GM10248 (cell line): ENCODE data around the gene GGT6.

Source experiments
- CTCF ChIA-PET: fragments of 300-600 bp; sonication (Branson Sonifier 250); formaldehyde crosslinking; extraction: SDS; loops from one replicate; lab custom pipeline; 2021; ENCODE audit warnings: antibody characterized with exemption; lab: Yijun Ruan, JAX
- POLR2A ChIA-PET: fragments of 350-650 bp; sonication (Branson Sonifier 250); formaldehyde crosslinking; extraction: SDS; loops from one replicate; lab custom pipeline; 2020; ENCODE audit warnings: antibody characterized with exemption; lab: Yijun Ruan, JAX
- DNase-seq: peaks from one replicate; pipeline ENCODE4 v3.0.0; 2012; ENCODE audit errors: extremely low spot score
- TF ChIP-seq, protein P1 (sequence below): IDR thresholded peaks from 2 replicates; pipeline ENCODE4 v1.5.1; 2012; ENCODE audit warnings: mild to moderate bottlenecking, low read depth; ENCODE audit errors: extremely low read depth, missing control alignments, control extremely low read depth

The GGT6 gene

DNA sequence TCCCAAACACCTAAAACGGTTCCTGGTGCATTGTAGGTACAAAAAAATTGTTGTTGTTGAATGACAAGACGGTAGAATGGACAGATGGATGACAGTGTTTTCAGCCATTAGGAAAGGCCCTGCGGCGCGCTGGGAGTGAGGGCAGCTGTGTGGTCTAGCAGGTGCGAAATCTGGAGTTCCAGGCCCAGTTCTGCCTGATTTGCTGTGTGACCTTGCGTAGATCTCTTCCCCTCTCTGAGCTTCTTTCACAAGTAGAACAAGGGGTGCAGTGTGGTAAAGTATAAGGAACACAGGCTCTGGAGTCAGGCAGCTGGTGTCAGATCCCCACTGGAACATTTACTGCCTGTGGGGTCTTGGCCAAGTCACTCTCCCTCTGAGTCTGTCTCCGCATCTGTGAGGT, 36.4 kb downstream of the GGT6 start:
- POLR2A ChIA-PET, result interaction anchor here (0.5 kb wide), 1 partner anchor 100 kb away, joined by 3 read pairs; no protein-coding TSS in a partner anchor
- TF ChIP-seq, protein P1, sequence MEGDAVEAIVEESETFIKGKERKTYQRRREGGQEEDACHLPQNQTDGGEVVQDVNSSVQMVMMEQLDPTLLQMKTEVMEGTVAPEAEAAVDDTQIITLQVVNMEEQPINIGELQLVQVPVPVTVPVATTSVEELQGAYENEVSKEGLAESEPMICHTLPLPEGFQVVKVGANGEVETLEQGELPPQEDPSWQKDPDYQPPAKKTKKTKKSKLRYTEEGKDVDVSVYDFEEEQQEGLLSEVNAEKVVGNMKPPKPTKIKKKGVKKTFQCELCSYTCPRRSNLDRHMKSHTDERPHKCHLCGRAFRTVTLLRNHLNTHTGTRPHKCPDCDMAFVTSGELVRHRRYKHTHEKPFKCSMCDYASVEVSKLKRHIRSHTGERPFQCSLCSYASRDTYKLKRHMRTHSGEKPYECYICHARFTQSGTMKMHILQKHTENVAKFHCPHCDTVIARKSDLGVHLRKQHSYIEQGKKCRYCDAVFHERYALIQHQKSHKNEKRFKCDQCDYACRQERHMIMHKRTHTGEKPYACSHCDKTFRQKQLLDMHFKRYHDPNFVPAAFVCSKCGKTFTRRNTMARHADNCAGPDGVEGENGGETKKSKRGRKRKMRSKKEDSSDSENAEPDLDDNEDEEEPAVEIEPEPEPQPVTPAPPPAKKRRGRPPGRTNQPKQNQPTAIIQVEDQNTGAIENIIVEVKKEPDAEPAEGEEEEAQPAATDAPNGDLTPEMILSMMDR, result no peak
- DNase-seq, result no peak
- CTCF ChIA-PET, result interaction anchor here (0.8 kb wide), 1 partner anchor 43 kb away, joined by 3 read pairs; no protein-coding TSS in a partner anchor

DNA sequence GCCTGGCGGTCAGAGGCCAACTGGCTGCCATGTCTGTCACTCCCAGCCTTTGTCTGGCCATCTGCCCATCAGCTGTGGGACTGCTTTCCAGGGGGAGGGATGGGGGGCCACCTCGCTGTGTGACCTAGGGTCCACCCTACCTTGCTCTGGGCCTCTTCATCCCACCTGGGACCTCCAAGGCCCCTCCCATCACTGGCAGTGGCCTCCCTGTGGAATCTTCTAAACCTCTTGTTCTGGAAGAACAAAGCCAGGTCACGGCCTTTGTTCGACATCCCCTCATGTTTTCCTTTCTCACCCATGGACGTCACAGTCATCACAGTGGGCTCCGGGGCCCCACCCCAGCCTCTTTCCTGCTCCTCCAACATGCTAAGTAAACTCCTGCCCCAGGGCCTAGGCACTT, 37.7 kb downstream of the GGT6 start:
- POLR2A ChIA-PET, result no interaction called here

DNA sequence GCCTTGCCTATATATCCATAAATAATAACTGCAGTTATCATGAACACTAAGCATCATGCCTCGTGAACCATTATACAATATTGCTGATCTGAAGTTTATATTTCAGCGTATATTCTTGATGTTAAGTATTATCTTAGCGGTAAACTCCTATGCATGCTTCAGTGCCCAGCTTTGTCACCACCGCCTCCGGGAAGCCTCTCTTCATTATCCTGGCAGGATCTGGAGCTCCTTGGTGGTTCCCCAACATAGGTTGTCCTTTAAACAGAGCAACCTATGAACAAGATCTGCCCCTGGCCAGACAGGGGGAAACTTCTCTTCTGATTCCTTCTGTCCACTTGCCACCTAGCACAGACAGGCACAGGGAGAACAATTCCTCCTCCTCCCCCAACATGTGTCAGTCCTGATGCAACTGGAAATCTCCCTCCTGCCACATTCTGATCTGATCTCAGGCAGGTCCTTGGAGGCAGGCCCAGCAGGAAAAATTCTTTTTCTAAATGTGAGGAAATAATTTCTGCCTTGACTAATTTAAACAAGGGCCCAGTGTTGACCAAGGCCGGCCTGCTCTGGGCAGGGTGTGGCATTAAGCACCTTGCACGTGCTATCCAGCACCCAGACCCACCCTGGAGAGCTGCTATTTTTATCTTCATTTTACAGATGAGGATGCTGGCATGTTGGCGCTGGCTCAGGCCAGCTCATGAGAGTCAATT, 39.3 kb downstream of the GGT6 start:
- ChIA-PET POLR2A (no interaction called here), CTCF (no interaction called here)
- DNase-seq, result no peak
- TF ChIP-seq, protein P1, result no peak

More for the DNA sequence above, 37.7 kb downstream of the GGT6 start:
- TF ChIP-seq, protein P1, result no peak
- CTCF ChIA-PET, result no interaction called here
- no peak for DNase-seq

DNA sequence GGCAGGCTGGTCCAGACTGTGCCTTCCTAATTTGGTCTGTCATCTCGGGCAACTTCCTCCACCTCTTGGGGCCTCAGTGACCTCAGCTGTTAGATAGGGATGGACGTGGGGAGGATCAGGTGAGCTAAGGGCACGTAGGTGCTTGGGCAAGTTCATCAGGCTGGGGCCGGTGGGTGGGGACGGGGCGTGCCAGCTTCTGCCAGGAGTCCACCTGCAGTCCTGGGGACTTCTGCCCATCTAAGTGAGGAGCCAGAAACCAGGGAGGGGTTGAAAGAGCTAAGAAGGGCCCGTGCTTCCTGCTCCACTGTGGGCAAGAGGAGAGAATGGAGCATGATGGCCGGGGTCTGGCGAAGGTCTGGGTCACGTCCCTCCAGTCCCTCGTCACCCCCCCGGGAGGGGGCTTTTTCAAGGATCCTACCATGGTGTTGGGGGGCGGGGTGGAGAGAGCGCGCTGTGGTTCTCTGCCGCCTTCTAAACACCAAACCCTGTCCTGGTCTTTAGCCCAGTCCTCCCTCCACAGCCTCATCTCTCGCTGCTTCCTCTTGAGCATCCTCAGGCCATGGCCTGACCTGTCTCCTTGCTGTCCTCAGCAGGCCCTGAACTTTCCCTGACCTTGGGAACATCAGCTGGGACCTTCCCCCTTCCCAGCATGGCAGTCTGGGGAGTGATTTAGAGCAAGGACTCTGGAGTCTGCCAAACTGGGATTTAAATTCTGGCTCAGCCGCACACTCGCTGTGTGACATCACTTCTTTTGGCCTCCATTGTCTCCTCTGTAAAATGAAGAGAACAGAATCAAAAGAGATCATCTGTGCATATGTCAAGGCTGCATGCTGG, 40.1 kb downstream of the GGT6 start:
- ChIA-PET CTCF (interaction anchor here (2.6 kb wide), 1 partner anchor 47 kb away, joined by 8 read pairs; no protein-coding TSS in a partner anchor), POLR2A (no interaction called here)
- no peak for DNase-seq
- TF ChIP-seq, protein P1, result no peak

- ChIA-PET POLR2A (no interaction called here), CTCF (interaction anchor here (2.6 kb wide), 1 partner anchor 48 kb away, joined by 8 read pairs; no protein-coding TSS in a partner anchor)
- TF ChIP-seq, protein P1, result no peak
- no peak for DNase-seq
Measured at GRCh38 chr17:4519361-4519788, 41.0 kb downstream of the GGT6 start.

DNA sequence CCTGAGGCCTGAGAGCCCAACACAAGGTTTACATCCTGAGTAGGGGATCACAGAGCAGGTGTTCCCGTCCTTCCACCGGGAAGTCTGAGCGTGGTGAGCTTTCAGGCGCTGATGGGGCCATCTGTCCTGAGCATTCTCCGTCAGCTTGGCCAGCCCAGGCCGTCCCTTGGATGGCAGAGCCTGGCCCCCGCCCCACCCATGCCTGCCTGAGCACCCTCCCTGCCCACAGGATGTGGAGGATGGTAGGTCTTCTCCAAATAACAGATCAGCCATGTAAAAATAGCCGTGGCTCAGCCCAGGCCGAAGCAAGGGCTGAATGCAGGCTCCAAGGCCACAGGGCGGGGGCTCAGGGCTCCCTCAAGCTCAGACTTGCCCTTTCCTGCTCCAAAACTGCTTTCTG, 41.5 kb downstream of the GGT6 start:
- DNase-seq, result no peak
- POLR2A ChIA-PET, result no interaction called here
- CTCF ChIA-PET, result interaction anchor here (2.6 kb wide), 1 partner anchor 48 kb away, joined by 8 read pairs; no protein-coding TSS in a partner anchor
- TF ChIP-seq, protein P1, result no peak
